ENCODE measurements around the gene CLMP.

The CLMP gene

GRCh38 chr11:123221096-123221561 lies 26.1 kb upstream of the CLMP start:
- no peak for TF ChIP-seq TAF1 (IDR thresholded peaks at IDR 0.05; ENCODE audit: borderline replicate concordance, insufficient read depth, low read length)
- no peak for TF ChIP-seq FOXP2 (optimal IDR thresholded peaks at IDR 0.05; ENCODE audit: borderline replicate concordance, extremely low read depth, extremely low read length, insufficient read depth)
- TF ChIP-seq SIN3A (IDR thresholded peaks at IDR 0.05; ENCODE audit: borderline replicate concordance, insufficient read depth, low read length) = no peak
- TF ChIP-seq POLR2AphosphoS5 (IDR thresholded peaks at IDR 0.05; ENCODE audit: low read depth, low read length) = no peak
- TF ChIP-seq, protein P1, sequence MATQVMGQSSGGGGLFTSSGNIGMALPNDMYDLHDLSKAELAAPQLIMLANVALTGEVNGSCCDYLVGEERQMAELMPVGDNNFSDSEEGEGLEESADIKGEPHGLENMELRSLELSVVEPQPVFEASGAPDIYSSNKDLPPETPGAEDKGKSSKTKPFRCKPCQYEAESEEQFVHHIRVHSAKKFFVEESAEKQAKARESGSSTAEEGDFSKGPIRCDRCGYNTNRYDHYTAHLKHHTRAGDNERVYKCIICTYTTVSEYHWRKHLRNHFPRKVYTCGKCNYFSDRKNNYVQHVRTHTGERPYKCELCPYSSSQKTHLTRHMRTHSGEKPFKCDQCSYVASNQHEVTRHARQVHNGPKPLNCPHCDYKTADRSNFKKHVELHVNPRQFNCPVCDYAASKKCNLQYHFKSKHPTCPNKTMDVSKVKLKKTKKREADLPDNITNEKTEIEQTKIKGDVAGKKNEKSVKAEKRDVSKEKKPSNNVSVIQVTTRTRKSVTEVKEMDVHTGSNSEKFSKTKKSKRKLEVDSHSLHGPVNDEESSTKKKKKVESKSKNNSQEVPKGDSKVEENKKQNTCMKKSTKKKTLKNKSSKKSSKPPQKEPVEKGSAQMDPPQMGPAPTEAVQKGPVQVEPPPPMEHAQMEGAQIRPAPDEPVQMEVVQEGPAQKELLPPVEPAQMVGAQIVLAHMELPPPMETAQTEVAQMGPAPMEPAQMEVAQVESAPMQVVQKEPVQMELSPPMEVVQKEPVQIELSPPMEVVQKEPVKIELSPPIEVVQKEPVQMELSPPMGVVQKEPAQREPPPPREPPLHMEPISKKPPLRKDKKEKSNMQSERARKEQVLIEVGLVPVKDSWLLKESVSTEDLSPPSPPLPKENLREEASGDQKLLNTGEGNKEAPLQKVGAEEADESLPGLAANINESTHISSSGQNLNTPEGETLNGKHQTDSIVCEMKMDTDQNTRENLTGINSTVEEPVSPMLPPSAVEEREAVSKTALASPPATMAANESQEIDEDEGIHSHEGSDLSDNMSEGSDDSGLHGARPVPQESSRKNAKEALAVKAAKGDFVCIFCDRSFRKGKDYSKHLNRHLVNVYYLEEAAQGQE (IDR thresholded peaks at IDR 0.05; ENCODE audit: insufficient read depth in 1 of 2, low read depth in 2 of 2, low read length in 2 of 2) = no peak

DNA sequence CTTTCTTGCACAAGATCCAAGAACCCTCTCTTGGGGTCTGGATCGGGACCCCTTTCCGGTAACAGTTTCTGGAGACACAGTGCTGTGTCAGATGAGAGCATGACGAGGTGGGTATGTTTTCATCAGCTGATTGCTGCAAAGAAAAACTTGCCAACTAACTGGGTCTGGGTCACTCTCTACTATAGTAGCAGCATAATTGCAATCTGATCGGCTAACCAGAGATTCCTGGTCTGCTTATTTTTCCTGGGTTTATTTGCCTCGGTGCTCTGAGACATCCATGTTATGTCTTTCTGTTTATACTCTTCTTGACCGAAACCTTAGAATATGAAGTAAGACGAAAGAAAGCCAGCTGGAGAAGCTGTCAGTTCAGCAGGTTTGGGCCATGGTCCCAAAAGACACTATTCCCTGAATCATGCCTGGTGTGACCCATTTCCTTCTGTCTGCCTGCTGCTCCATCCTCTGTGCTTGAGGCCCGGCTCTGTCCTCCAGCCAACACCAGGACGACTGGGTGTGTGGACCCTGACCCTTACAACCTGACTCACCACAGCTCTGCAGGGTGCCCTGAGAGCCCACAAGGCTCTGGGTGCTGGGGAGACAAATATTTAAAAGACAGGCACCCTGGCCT lies 24.1 kb upstream of the CLMP start:
- no peak for TF ChIP-seq POLR2AphosphoS5 (IDR thresholded peaks at IDR 0.05; ENCODE audit: low read depth, low read length)

DNA sequence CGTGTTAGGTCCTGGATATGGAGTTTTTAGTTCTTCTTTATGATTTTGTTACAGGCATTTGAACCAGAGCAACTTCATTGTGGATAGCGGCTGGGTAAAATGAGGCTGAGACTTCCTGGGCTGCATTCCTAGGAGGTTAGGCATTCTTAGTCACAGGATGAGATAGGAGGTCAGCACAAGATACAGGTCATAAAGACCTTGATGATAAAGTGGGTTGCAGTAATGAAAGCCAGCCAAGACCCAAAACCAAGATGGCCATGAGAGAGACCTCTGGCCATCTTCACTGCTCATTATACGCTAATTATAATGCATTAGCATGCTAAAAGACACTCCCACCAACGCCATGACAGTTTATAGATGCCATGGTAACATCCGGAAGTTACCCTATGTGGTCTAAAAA lies 23.4 kb upstream of the CLMP start:
- TF ChIP-seq FOXP2 (optimal IDR thresholded peaks at IDR 0.05; ENCODE audit: borderline replicate concordance, extremely low read depth, extremely low read length, insufficient read depth) = no peak
- TF ChIP-seq POLR2AphosphoS5 (IDR thresholded peaks at IDR 0.05; ENCODE audit: low read depth, low read length) = no peak
- TF ChIP-seq TAF1 (IDR thresholded peaks at IDR 0.05; ENCODE audit: borderline replicate concordance, insufficient read depth, low read length) = no peak
- TF ChIP-seq, protein P1 (IDR thresholded peaks at IDR 0.05; ENCODE audit: insufficient read depth in 1 of 2, low read depth in 2 of 2, low read length in 2 of 2) = no peak
- TF ChIP-seq SIN3A (IDR thresholded peaks at IDR 0.05; ENCODE audit: borderline replicate concordance, insufficient read depth, low read length) = no peak

- TF ChIP-seq FOXP2 (optimal IDR thresholded peaks at IDR 0.05; ENCODE audit: borderline replicate concordance, extremely low read depth, extremely low read length, insufficient read depth) (no peak), POLR2AphosphoS5 (IDR thresholded peaks at IDR 0.05; ENCODE audit: low read depth, low read length) (no peak), SIN3A (IDR thresholded peaks at IDR 0.05; ENCODE audit: borderline replicate concordance, insufficient read depth, low read length) (no peak), TAF1 (IDR thresholded peaks at IDR 0.05; ENCODE audit: borderline replicate concordance, insufficient read depth, low read length) (no peak)
- TF ChIP-seq, protein P1 (IDR thresholded peaks at IDR 0.05; ENCODE audit: insufficient read depth in 1 of 2, low read depth in 2 of 2, low read length in 2 of 2) = no peak
Observed at GRCh38 chr11:123217897-123218296, 22.8 kb upstream of the CLMP start.

DNA sequence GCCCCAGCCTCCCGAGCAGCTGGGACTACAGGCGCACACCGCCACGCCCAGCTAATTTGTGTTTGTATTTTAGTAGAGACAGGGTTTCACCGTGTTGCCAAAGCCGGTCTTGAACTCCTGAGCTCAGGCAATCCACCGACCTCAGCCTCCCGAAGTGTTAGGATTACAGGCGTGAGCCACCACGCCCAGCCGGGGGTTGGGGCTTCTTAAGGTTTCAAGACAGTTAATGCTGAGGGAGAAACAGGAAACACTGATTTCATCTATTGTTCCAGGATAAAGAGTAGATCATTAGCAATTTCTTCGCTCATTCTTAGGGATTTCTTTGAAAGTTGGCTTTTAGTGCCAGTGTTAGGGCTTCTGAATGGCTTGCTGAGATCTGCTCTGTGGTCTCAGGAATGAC lies 21.2 kb upstream of the CLMP start:
- TF ChIP-seq FOXP2 (optimal IDR thresholded peaks at IDR 0.05; ENCODE audit: borderline replicate concordance, extremely low read depth, extremely low read length, insufficient read depth) (no peak), SIN3A (IDR thresholded peaks at IDR 0.05; ENCODE audit: borderline replicate concordance, insufficient read depth, low read length) (no peak), POLR2AphosphoS5 (IDR thresholded peaks at IDR 0.05; ENCODE audit: low read depth, low read length) (no peak), TAF1 (IDR thresholded peaks at IDR 0.05; ENCODE audit: borderline replicate concordance, insufficient read depth, low read length) (no peak)
- TF ChIP-seq, protein P1 (IDR thresholded peaks at IDR 0.05; ENCODE audit: insufficient read depth in 1 of 2, low read depth in 2 of 2, low read length in 2 of 2) = no peak

Measured in PFSK-1 (cell line).